ENCODE measurements around the gene PRKAR1B. TPM values are rescaled to one million over a fixed set of nuclear protein-coding genes. Genes with fewer than 3 reads are reported as not detected.
"Not testable (repeated sequence)": the region's sequence is repeated elsewhere in the genome, so short reads cannot be mapped to it uniquely, and the experiment has no call there.

The PRKAR1B gene
- total and polyA plus RNA-seq, 10 of the 15 experiments (the other 5 are each of a cell fraction or from before 2014, with no cell fraction given) = 1.4 to 45.6 (median 19.3) TPM

GRCh38 chr7:652881-653280, 74.2 kb downstream of the PRKAR1B start:
- Histone ChIP-seq H4K20me1 (ENCODE audit: control insufficient read depth, insufficient read depth) (no peaks in the 10 kb centered on the region), H3K27ac (ENCODE audit: control insufficient read depth, insufficient read depth) (no peak overlapping the region), H3K27me3 (replicated peaks in 1 of 2; ENCODE audit: control insufficient read depth in 2 of 2, insufficient read depth in 2 of 2, low read length in 1 of 2) (no peaks in the 10 kb centered on the region), H2AFZ (ENCODE audit: control insufficient read depth, low read depth, low read length) (no peak overlapping the region), H3K4me1 (ENCODE audit: control insufficient read depth, insufficient read depth, low read length) (no peaks in the 10 kb centered on the region), H3K9me3 (replicated peaks; ENCODE audit: control insufficient read depth, insufficient read depth, low read length) (peaks cover 22% of the 10 kb centered on the region; the same call in 2 of the 3 replicates), H3K79me2 (ENCODE audit: control insufficient read depth, insufficient read depth, low read length) (no peaks in the 10 kb centered on the region), H3K36me3 (ENCODE audit: control insufficient read depth in 2 of 2, insufficient read depth in 2 of 2, low read length in 1 of 2) (no peaks in the 10 kb centered on the region; a peak in 2 of 4 replicates), H3K4me3 (no peak overlapping the region), H3K9ac (ENCODE audit: control insufficient read depth, insufficient read depth, low read length) (no peak overlapping the region), H3K4me2 (ENCODE audit: control insufficient read depth, insufficient read depth) (no peak overlapping the region)
- ChIA-PET CTCF (no interaction called here), SMC1A (ENCODE audit: uncharacterized antibody, unreplicated experiment) (no interaction called here), POLR2A (no interaction called here), RAD21 (ENCODE audit: unreplicated experiment) (no interaction called here)
- no TSS peak for BruUV-seq (replicated peaks)
- intact Hi-C loops (cut with micrococcal nuclease; ENCODE audit: unreplicated experiment) (no loop called here), in situ Hi-C loops (cut with MboI) (no loop called here)
- no peak for DNase-seq (ENCODE audit: low read depth, low spot score)
- no peak for ATAC-seq
- no peak for FAIRE-seq
- 100% methylated on average over 3 of the region's 4 CpGs for WGBS (ENCODE audit: insufficient coverage, insufficient replicate concordance, low lambda C conversion rate, missing lambda C conversion rate)
- TF ChIP-seq, protein P1, sequence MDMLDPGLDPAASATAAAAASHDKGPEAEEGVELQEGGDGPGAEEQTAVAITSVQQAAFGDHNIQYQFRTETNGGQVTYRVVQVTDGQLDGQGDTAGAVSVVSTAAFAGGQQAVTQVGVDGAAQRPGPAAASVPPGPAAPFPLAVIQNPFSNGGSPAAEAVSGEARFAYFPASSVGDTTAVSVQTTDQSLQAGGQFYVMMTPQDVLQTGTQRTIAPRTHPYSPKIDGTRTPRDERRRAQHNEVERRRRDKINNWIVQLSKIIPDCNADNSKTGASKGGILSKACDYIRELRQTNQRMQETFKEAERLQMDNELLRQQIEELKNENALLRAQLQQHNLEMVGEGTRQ (IDR thresholded peaks at IDR 0.05; ENCODE audit: borderline replicate concordance, low read depth, low read length) = no peak

DNA sequence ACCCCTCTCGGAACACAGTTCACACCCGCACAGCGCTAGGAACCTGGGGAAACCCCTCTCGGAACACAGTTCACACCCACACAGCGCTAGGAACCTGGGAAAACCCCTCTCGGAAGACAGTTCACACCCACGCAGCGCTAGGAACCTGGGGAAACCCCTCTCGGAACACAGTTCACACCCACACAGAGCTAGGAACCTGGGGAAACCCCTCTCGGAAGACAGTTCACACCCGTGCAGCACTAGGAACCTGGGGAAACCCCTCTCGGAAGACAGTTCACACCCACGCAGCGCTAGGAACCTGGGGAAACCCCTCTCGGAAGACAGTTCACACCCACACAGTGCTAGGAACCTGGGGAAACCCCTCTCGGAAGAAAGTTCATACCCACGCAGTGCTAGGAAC, 74.9 kb downstream of the PRKAR1B start:
- H3K9ac ChIP-seq (ENCODE audit: control insufficient read depth, insufficient read depth, low read length); RAD21 ChIA-PET (ENCODE audit: unreplicated experiment); POLR2A ChIA-PET; H3K27me3 ChIP-seq (replicated peaks in 1 of 2; ENCODE audit: control insufficient read depth in 2 of 2, insufficient read depth in 2 of 2, low read length in 1 of 2); H3K27ac ChIP-seq (ENCODE audit: control insufficient read depth, insufficient read depth); SMC1A ChIA-PET (ENCODE audit: uncharacterized antibody, unreplicated experiment); H3K4me3 ChIP-seq; H2AFZ ChIP-seq (ENCODE audit: control insufficient read depth, low read depth, low read length); CTCF ChIA-PET; H4K20me1 ChIP-seq (ENCODE audit: control insufficient read depth, insufficient read depth); ATAC-seq; in situ Hi-C loops (cut with MboI); FAIRE-seq; H3K79me2 ChIP-seq (ENCODE audit: control insufficient read depth, insufficient read depth, low read length); H3K36me3 ChIP-seq (ENCODE audit: control insufficient read depth in 2 of 2, insufficient read depth in 2 of 2, low read length in 1 of 2); H3K4me1 ChIP-seq (ENCODE audit: control insufficient read depth, insufficient read depth, low read length); DNase-seq (ENCODE audit: low read depth, low spot score); H3K4me2 ChIP-seq (ENCODE audit: control insufficient read depth, insufficient read depth); BruUV-seq (replicated peaks); intact Hi-C loops (cut with micrococcal nuclease; ENCODE audit: unreplicated experiment): not testable (repeated sequence)
- 94% methylated on average over 17 of the region's 17 CpGs for WGBS (ENCODE audit: insufficient coverage, insufficient replicate concordance, low lambda C conversion rate, missing lambda C conversion rate)
- peaks cover 22% of the 10 kb centered on the region; the same call in 2 of the 3 replicates for H3K9me3 ChIP-seq (replicated peaks; ENCODE audit: control insufficient read depth, insufficient read depth, low read length)

All from GM12878 (cell line).